Measurements from ENCODE around the gene PIK3R1. TPM values are rescaled to one million over a fixed set of nuclear protein-coding genes. Genes with fewer than 3 reads are reported as not detected.

The PIK3R1 gene
- total RNA-seq, 1 donor from 2014 or later, result 24.2 TPM

DNA sequence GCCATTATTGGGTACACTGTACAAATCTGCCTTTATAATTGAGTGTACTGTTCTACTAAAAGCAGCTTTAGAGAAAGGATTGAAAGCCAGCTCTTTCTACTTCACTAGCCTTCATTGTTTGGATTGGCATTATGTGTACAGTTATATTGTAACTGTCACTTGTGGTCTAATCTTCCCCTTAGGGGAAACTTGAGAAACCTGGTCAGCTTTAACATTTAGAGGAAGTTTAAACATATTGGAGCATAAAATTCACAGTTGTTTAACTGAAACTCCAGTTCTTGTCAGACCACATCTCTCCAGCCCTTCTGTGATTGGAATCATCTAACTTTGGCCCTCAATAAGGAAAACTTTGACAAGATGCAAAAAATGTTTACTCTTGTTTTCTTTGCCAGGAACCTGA, 24.6 kb downstream of the PIK3R1 start:
- H3K27me3 ChIP-seq, result no peaks in the 10 kb centered on the region
- no peaks in the 10 kb centered on the region for H3K27me3 Mint-ChIP-seq (ENCODE audit: insufficient read depth, low read depth)
- H2AFZ ChIP-seq (replicated peaks), result no peak overlapping the region
- no peak overlapping the region for H3K27ac ChIP-seq
- H3K9me3 Mint-ChIP-seq, result no peaks in the 10 kb centered on the region
- H3K4me1 Mint-ChIP-seq, result peaks cover 60% of the 10 kb centered on the region
- TF ChIP-seq EZH2 (IDR thresholded peaks at IDR 0.05) (no peak), CTCF (IDR thresholded peaks at IDR 0.05) (no peak), EZH2phosphoT487 (IDR thresholded peaks at IDR 0.05) (no peak)
- H3K36me3 ChIP-seq, result no peaks in the 10 kb centered on the region
- no peak overlapping the region for H3K4me2 ChIP-seq
- peaks cover 8% of the 10 kb centered on the region for H3K36me3 Mint-ChIP-seq
- peaks cover 18% of the 10 kb centered on the region for H4K20me1 ChIP-seq (ENCODE audit: low read depth)
- H3K27ac Mint-ChIP-seq, result no peak overlapping the region
- H3K9me3 ChIP-seq (ENCODE audit: low read depth), result no peaks in the 10 kb centered on the region
- no peaks in the 10 kb centered on the region for H3F3A ChIP-seq (ENCODE audit: low read depth)
- H3K79me2 ChIP-seq (ENCODE audit: low read depth), result peaks cover 14% of the 10 kb centered on the region
- no peak overlapping the region for H3K4me3 ChIP-seq
- H3K4me1 ChIP-seq, result peaks cover 16% of the 10 kb centered on the region
- no peak for DNase-seq (ENCODE audit: low spot score)
- H3K9ac ChIP-seq, result no peak overlapping the region
- H3K4me3 Mint-ChIP-seq, result no peak overlapping the region

DNA sequence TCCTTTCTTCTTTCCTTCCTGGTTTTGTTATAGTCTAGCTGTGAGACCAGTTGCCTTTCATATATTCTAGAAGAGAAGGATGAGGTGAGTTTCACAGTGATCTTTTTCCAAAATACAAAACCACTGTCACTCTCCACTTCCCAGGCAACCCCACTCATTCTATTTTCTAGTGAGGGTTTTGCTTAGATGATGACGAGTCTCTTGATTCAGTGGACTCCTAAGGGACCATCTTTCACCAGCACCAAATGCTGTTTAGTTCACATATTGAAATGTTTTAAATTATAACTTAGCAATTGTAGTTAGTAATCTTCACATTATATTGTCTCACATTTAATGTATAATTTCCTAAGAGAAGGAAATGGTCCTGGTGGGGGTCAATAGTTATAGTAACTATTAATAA, 25.2 kb downstream of the PIK3R1 start:
- H3K27ac Mint-ChIP-seq, result no peak overlapping the region
- Histone ChIP-seq H3K9me3 (ENCODE audit: low read depth) (no peaks in the 10 kb centered on the region), H3K4me3 (no peak overlapping the region), H3F3A (ENCODE audit: low read depth) (no peaks in the 10 kb centered on the region), H3K79me2 (ENCODE audit: low read depth) (peaks cover 8% of the 10 kb centered on the region), H3K36me3 (no peaks in the 10 kb centered on the region), H3K4me1 (peaks cover 19% of the 10 kb centered on the region), H3K27me3 (no peaks in the 10 kb centered on the region), H3K9ac (no peak overlapping the region), H3K4me2 (no peak overlapping the region), H2AFZ (replicated peaks) (no peak overlapping the region), H3K27ac (no peak overlapping the region), H4K20me1 (ENCODE audit: low read depth) (peaks cover 22% of the 10 kb centered on the region)
- peaks cover 5% of the 10 kb centered on the region for H3K36me3 Mint-ChIP-seq
- no peak for DNase-seq (ENCODE audit: low spot score)
- no peak for TF ChIP-seq EZH2phosphoT487 (IDR thresholded peaks at IDR 0.05)
- no peak for TF ChIP-seq CTCF (IDR thresholded peaks at IDR 0.05)
- TF ChIP-seq EZH2 (IDR thresholded peaks at IDR 0.05), result no peak
- no peak overlapping the region for H3K4me3 Mint-ChIP-seq
- H3K4me1 Mint-ChIP-seq, result peaks cover 66% of the 10 kb centered on the region
- no peaks in the 10 kb centered on the region for H3K9me3 Mint-ChIP-seq
- no peaks in the 10 kb centered on the region for H3K27me3 Mint-ChIP-seq (ENCODE audit: insufficient read depth, low read depth)

DNA sequence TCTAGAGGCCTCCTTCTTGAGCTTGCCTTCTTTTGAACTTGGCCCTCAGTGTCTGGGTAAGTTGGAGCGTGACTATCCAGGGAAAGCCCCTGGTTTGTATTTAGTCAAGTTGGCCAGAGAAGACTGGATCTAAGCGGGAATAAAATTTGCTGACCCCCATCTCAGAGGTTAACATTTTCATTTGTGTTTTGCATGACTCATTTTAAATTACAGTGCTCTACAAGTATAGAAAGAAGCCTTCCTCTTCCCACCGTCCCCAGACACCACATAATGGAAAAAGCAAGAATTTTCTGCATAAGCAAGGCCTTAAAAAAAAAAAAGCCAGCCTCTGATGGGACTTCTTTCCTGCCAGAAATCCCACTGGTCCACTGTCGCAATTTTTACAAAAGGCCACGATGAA, 27.2 kb downstream of the PIK3R1 start:
- no peak overlapping the region for H3K27ac Mint-ChIP-seq
- Histone ChIP-seq H3K36me3 (no peaks in the 10 kb centered on the region), H4K20me1 (ENCODE audit: low read depth) (peaks cover 25% of the 10 kb centered on the region), H3K4me3 (no peak overlapping the region), H3K4me2 (no peak overlapping the region), H3K79me2 (ENCODE audit: low read depth) (peaks cover 12% of the 10 kb centered on the region), H3K9ac (no peak overlapping the region), H3F3A (ENCODE audit: low read depth) (no peaks in the 10 kb centered on the region), H3K4me1 (peaks cover 19% of the 10 kb centered on the region), H3K27me3 (no peaks in the 10 kb centered on the region), H3K27ac (no peak overlapping the region), H2AFZ (replicated peaks) (no peak overlapping the region), H3K9me3 (ENCODE audit: low read depth) (no peaks in the 10 kb centered on the region)
- H3K9me3 Mint-ChIP-seq, result peaks cover 2% of the 10 kb centered on the region
- no peak for TF ChIP-seq EZH2phosphoT487 (IDR thresholded peaks at IDR 0.05)
- no peak for TF ChIP-seq EZH2 (IDR thresholded peaks at IDR 0.05)
- TF ChIP-seq CTCF (IDR thresholded peaks at IDR 0.05), result no peak
- H3K36me3 Mint-ChIP-seq, result peaks cover 11% of the 10 kb centered on the region
- no peaks in the 10 kb centered on the region for H3K27me3 Mint-ChIP-seq (ENCODE audit: insufficient read depth, low read depth)
- peaks cover 59% of the 10 kb centered on the region for H3K4me1 Mint-ChIP-seq
- no peak overlapping the region for H3K4me3 Mint-ChIP-seq
- no peak for DNase-seq (ENCODE audit: low spot score)

Measured in neural progenitor cell (in vitro differentiated cells).